Mesendoderm (in vitro differentiated cells): Measurements from ENCODE around the gene AADAT.
"Not testable (repeated sequence)": the region's sequence is repeated elsewhere in the genome, so short reads cannot be mapped to it uniquely, and the experiment has no call there.

Experiments
- DNase-seq: peaks from one replicate; pipeline ENCODE4 v3.0.0; 2013
- H2AK5ac ChIP-seq: 2 replicates; pipeline ENCODE4 v1.6.1; 2013; ENCODE audit warnings: low read length, inconsistent platforms
- H2BK120ac ChIP-seq: 2 replicates; pipeline ENCODE4 v1.6.1; 2013; ENCODE audit warnings: low read depth, mild to moderate bottlenecking, low read length, moderate library complexity, mixed read lengths
- H2BK15ac ChIP-seq: replicated peaks from 2 replicates; pipeline ENCODE4 v1.6.1; 2013; ENCODE audit warnings: low read depth, mild to moderate bottlenecking, moderate library complexity
- H2BK5ac ChIP-seq: 2 replicates; pipeline ENCODE4 v1.6.1; 2013; ENCODE audit warnings: low read length, inconsistent platforms
- H3K18ac ChIP-seq: 2 replicates; pipeline ENCODE4 v1.6.1; 2013; ENCODE audit warnings: mild to moderate bottlenecking, low read length, mixed read lengths
- H3K23ac ChIP-seq: one replicate; pipeline ENCODE4 v1.6.1; 2013; ENCODE audit warnings: low read length
- H3K27ac ChIP-seq: 2 replicates; pipeline ENCODE4 v1.5.1; 2013; ENCODE audit warnings: low read depth, mild to moderate bottlenecking, inconsistent platforms, low read length, moderate library complexity
- H3K27me3 ChIP-seq: 2 replicates; pipeline ENCODE4 v1.6.1; 2013; ENCODE audit warnings: low read length, control low read depth, mild to moderate bottlenecking, inconsistent platforms; ENCODE audit not compliant: insufficient read depth, poor library complexity
- H3K36me3 ChIP-seq: 2 replicates; pipeline ENCODE4 v1.6.1; 2013; ENCODE audit warnings: low read length, inconsistent platforms; ENCODE audit not compliant: control insufficient read depth, insufficient read depth
- H3K4ac ChIP-seq: one replicate; pipeline ENCODE4 v1.6.1; 2013; ENCODE audit warnings: low read depth, mild to moderate bottlenecking, low read length, moderate library complexity
- H3K4me1 ChIP-seq: 2 replicates; pipeline ENCODE4 v1.6.1; 2013; ENCODE audit warnings: low read depth, low read length, inconsistent platforms; ENCODE audit not compliant: control insufficient read depth
- H3K4me2 ChIP-seq: 2 replicates; pipeline ENCODE4 v1.6.1; 2013; ENCODE audit warnings: low read length
- H3K4me3 ChIP-seq: 2 replicates; pipeline ENCODE4 v1.5.1; 2013; ENCODE audit warnings: mild to moderate bottlenecking, low read length
- H3K56ac ChIP-seq: one replicate; pipeline ENCODE4 v1.6.1; 2013; ENCODE audit warnings: low read length
- H3K79me1 ChIP-seq: 2 replicates; pipeline ENCODE4 v1.6.1; 2013; ENCODE audit warnings: low read length, inconsistent platforms
- H3K79me2 ChIP-seq: 2 replicates; pipeline ENCODE4 v1.6.1; 2013; ENCODE audit warnings: mild to moderate bottlenecking, low read length; ENCODE audit not compliant: control insufficient read depth, insufficient read depth
- H3K9ac ChIP-seq: 2 replicates; pipeline ENCODE4 v1.6.1; 2013; ENCODE audit warnings: low read length, inconsistent platforms
- H4K5ac ChIP-seq: one replicate; pipeline ENCODE4 v1.6.1; 2013; ENCODE audit warnings: low read length
- H4K8ac ChIP-seq: one replicate; pipeline ENCODE4 v1.6.1; 2013; ENCODE audit warnings: low read depth, mild to moderate bottlenecking, control low read depth, low read length, moderate library complexity
- WGBS: extraction: QIAGEN DNeasy Blood & Tissue Kit; methylation state at CpG from one replicate; pipeline ENCODE4 v1.1.7; 2013; ENCODE audit warnings: low lambda C conversion rate, missing lambda C conversion rate; ENCODE audit not compliant: insufficient coverage; ENCODE audit errors: extremely low coverage; 5-methylcytosine and 5-hydroxymethylcytosine counted together

The AADAT gene

GRCh38 chr4:170128219-170128804 lies 38.6 kb upstream of the AADAT start:
- Histone ChIP-seq H3K56ac (no peak overlapping the region), H3K27ac (no peak overlapping the region), H2BK15ac (no peak overlapping the region), H4K5ac (no peak overlapping the region), H2BK5ac (no peak overlapping the region), H3K4me3 (no peak overlapping the region), H3K4me2 (no peak overlapping the region), H3K23ac (no peak overlapping the region), H4K8ac (no peak overlapping the region), H3K4ac (no peak overlapping the region), H3K79me2 (no peaks in the 10 kb centered on the region), H2BK120ac (no peak overlapping the region), H3K36me3 (no peaks in the 10 kb centered on the region), H3K27me3 (no peaks in the 10 kb centered on the region), H3K9ac (no peak overlapping the region), H3K4me1 (no peaks in the 10 kb centered on the region), H2AK5ac (no peak overlapping the region), H3K18ac (no peak overlapping the region), H3K79me1 (no peaks in the 10 kb centered on the region)
- no CpG with 5 or more reads among the region's 9 CpGs for WGBS
- DNase-seq, result no peak

DNA sequence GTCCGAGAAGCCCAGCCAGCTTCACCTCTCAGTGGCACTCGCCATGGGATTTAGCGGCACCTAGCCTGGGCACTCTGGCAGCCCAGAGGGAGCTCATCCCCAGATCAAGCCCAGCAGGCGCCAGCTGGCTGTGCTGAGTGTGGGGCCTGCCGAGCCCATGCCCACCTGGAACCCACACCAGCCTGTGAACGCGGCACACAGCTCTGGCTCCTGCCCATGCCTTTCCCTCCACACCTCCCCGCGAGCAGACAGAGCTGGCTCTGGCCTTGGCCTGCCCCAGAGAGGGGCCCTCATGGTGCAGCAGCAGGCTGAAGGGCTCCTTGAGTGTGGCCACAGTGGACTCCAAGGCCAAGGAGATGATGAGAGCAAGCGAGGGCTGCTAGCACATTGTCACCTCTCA lies 38.0 kb upstream of the AADAT start:
- no peaks in the 10 kb centered on the region for H3K4me1 ChIP-seq
- H3K36me3 ChIP-seq, result no peaks in the 10 kb centered on the region
- H3K27ac ChIP-seq, result no peak overlapping the region
- no peak overlapping the region for H3K56ac ChIP-seq
- no peaks in the 10 kb centered on the region for H3K79me1 ChIP-seq
- no peak overlapping the region for H3K18ac ChIP-seq
- no peak overlapping the region for H2AK5ac ChIP-seq
- H3K27me3 ChIP-seq, result no peaks in the 10 kb centered on the region
- H2BK120ac ChIP-seq, result no peak overlapping the region
- H3K4ac ChIP-seq, result no peak overlapping the region
- no peak overlapping the region for H4K5ac ChIP-seq
- DNase-seq, result no peak
- no peak overlapping the region for H3K9ac ChIP-seq
- H4K8ac ChIP-seq, result no peak overlapping the region
- no peak overlapping the region for H3K4me2 ChIP-seq
- H3K4me3 ChIP-seq, result no peak overlapping the region
- no peak overlapping the region for H3K23ac ChIP-seq
- WGBS, result no CpG with 5 or more reads among the region's 10 CpGs
- H2BK5ac ChIP-seq, result no peak overlapping the region
- no peaks in the 10 kb centered on the region for H3K79me2 ChIP-seq
- H2BK15ac ChIP-seq, result no peak overlapping the region

DNA sequence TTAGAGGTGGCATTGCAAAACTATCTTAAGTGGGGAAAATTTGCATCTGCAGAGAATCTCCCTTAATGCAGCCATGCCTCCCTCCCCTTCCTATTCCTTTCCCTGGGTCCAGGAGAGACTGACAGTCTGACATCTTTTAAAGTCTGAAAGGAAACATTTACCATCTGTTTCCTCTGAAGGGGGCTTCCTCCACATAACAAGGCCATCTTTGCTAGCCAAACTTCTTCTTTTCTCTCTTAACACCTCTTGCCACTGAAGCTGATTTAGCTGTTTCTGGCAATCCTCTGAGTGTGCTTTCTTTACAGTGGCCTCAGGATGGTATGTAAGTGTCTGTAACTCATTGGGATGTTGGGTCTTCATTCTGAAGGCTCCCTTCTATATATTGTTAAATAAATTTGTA lies 34.6 kb upstream of the AADAT start:
- H3K27ac ChIP-seq, result no peak overlapping the region
- no peak overlapping the region for H3K4ac ChIP-seq
- no peak overlapping the region for H4K8ac ChIP-seq
- no peak overlapping the region for H3K18ac ChIP-seq
- DNase-seq, result no peak
- H3K23ac ChIP-seq, result no peak overlapping the region
- no peak overlapping the region for H2BK120ac ChIP-seq
- no peaks in the 10 kb centered on the region for H3K79me2 ChIP-seq
- no peak overlapping the region for H3K56ac ChIP-seq
- H3K9ac ChIP-seq, result no peak overlapping the region
- H2AK5ac ChIP-seq, result no peak overlapping the region
- no peak overlapping the region for H3K4me3 ChIP-seq
- H3K4me2 ChIP-seq, result no peak overlapping the region
- no peak overlapping the region for H2BK15ac ChIP-seq
- H4K5ac ChIP-seq, result no peak overlapping the region
- H2BK5ac ChIP-seq, result no peak overlapping the region
- H3K27me3 ChIP-seq, result no peaks in the 10 kb centered on the region
- no peaks in the 10 kb centered on the region for H3K36me3 ChIP-seq
- no peaks in the 10 kb centered on the region for H3K4me1 ChIP-seq
- no peaks in the 10 kb centered on the region for H3K79me1 ChIP-seq

DNA sequence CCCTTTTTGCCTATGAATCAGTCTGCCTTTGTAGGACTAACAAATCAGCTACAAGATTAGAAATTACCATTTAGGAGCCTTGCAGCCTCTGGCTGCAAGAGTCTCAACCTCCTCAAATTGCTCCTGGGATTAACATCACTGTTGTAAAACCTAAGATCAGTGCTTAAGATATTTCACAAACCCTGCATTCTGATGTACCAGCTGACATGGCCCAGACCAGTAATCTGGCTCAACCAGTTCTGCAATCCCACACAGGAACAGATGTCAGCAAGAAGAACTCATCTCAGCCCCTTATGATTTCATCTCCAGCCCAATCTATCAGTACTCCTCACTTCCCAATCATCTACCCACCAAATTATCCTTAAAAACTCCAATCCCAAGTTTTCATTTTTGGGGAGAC lies 32.5 kb upstream of the AADAT start:
- Histone ChIP-seq H3K4me3 (no peak overlapping the region), H3K79me1 (no peaks in the 10 kb centered on the region), H4K5ac (no peak overlapping the region), H2BK120ac (no peak overlapping the region), H3K4me1 (no peaks in the 10 kb centered on the region), H3K56ac (no peak overlapping the region), H3K4ac (no peak overlapping the region), H3K36me3 (no peaks in the 10 kb centered on the region), H3K79me2 (no peaks in the 10 kb centered on the region), H4K8ac (no peak overlapping the region), H3K27me3 (no peaks in the 10 kb centered on the region), H3K27ac (no peak overlapping the region), H2AK5ac (no peak overlapping the region), H2BK15ac (no peak overlapping the region), H2BK5ac (no peak overlapping the region), H3K23ac (no peak overlapping the region), H3K9ac (no peak overlapping the region), H3K18ac (no peak overlapping the region), H3K4me2 (no peak overlapping the region)
- peak; percentile 39 for DNase-seq

- no peak overlapping the region for H3K27ac ChIP-seq
- DNase-seq, result no peak
- H2BK5ac ChIP-seq, result no peak overlapping the region
- no peak overlapping the region for H3K4me3 ChIP-seq
- WGBS, result 100% methylated on average over 1 of the region's 4 CpGs
- no peak overlapping the region for H3K9ac ChIP-seq
- H3K79me2 ChIP-seq, result no peaks in the 10 kb centered on the region
- no peak overlapping the region for H4K8ac ChIP-seq
- no peak overlapping the region for H2BK15ac ChIP-seq
- H3K18ac ChIP-seq, result no peak overlapping the region
- no peaks in the 10 kb centered on the region for H3K36me3 ChIP-seq
- no peaks in the 10 kb centered on the region for H3K79me1 ChIP-seq
- no peak overlapping the region for H4K5ac ChIP-seq
- no peak overlapping the region for H3K56ac ChIP-seq
- no peak overlapping the region for H3K4me2 ChIP-seq
- H2AK5ac ChIP-seq, result no peak overlapping the region
- no peak overlapping the region for H2BK120ac ChIP-seq
- H3K4ac ChIP-seq, result no peak overlapping the region
- no peaks in the 10 kb centered on the region for H3K27me3 ChIP-seq
- H3K4me1 ChIP-seq, result no peaks in the 10 kb centered on the region
- no peak overlapping the region for H3K23ac ChIP-seq
Measured at GRCh38 chr4:170114636-170115035, 24.9 kb upstream of the AADAT start.

GRCh38 chr4:170114183-170114582 lies 24.4 kb upstream of the AADAT start:
- H3K4me1 ChIP-seq, H3K4me2 ChIP-seq, H3K36me3 ChIP-seq, H2AK5ac ChIP-seq, H4K5ac ChIP-seq, H3K23ac ChIP-seq, H3K56ac ChIP-seq, H3K4me3 ChIP-seq, H2BK5ac ChIP-seq, H2BK15ac ChIP-seq, H2BK120ac ChIP-seq, H3K79me1 ChIP-seq, H3K4ac ChIP-seq, H3K9ac ChIP-seq, H3K79me2 ChIP-seq, H3K27ac ChIP-seq, DNase-seq, H3K18ac ChIP-seq, H3K27me3 ChIP-seq, H4K8ac ChIP-seq: not testable (repeated sequence)
- no CpG with 5 or more reads among the region's 1 CpG for WGBS
